Measurements from ENCODE around the gene TCF4.

Gene TCF4

DNA sequence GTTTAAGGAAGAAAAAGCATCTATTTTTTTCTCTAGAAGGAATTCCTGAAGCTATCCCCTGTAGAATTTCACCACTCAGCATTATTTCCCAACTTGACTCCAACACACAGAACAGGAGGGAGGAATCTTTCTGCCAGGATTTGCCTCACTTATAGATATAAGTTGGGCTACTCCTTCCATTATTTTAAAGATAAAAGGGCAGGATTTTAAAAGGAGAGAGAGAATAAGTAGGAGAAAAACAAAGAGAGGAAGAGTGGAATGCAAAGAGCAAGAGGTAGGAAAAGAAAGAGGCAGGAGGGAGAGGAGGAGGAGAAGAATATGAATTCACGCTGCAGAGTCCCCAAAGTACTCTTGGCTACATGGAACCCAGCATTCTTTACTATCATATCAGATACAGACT is 182.5 kb downstream of the TCF4 start:
- 0 out of 2 replicates have a peak overlapping the region, but pooled peaks have one; percentile 29 for H3K27ac ChIP-seq
- TF ChIP-seq EZH2 (IDR thresholded peaks at IDR 0.05) (no peak), FOXP2 (optimal IDR thresholded peaks at IDR 0.05; ENCODE audit: control extremely low read depth, extremely low read length, insufficient read depth) (no peak)

DNA sequence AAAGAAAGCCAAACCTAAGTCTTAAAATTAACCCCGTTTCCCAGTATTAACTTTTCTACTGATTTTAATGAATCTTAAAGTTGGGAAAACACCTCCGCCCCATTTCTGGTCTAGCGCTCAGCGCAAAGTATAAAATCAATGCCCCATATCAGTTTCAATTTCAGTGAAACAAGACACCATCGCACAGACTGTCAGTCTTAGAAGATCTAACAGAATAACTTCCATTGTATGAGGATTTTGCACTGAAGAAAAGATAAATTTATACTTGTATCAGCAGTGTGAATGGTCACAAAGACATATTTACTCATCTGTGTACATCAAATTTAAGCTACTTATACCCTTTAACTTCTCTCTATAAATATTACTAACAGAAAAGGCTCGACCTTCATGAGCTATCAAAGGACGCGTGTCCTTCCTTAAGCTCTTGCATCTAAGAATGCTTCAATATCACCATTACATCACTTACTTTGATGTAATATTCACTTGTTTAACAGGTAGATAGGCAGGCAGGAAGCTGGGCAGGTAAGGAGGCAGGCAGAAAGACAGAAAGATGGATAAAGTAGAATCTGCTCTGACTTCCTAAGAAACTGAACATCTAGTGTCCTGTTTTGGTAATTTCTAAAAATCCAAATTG is 183.0 kb downstream of the TCF4 start:
- no peak for DNase-seq (ENCODE audit: low read depth, low spot score)
- Histone ChIP-seq H3K36me3 (ENCODE audit: insufficient read depth, low read length) (no peaks in the 10 kb centered on the region), H3K9me3 (ENCODE audit: low read depth, low read length) (no peaks in the 10 kb centered on the region), H3K4me3 (no peak overlapping the region), H3K27ac (0 out of 2 replicates have a peak overlapping the region, but pooled peaks have one; percentile 29), H3K9ac (ENCODE audit: insufficient read length) (no peak overlapping the region)
- no peak for TF ChIP-seq EZH2 (IDR thresholded peaks at IDR 0.05)
- TF ChIP-seq POLR2AphosphoS5 (IDR thresholded peaks at IDR 0.05; ENCODE audit: borderline replicate concordance, low read depth, low read length) = no peak
- no peak for TF ChIP-seq FOXP2 (optimal IDR thresholded peaks at IDR 0.05; ENCODE audit: control extremely low read depth, extremely low read length, insufficient read depth)

More for the DNA sequence above, 182.5 kb downstream of the TCF4 start:
- DNase-seq (ENCODE audit: low read depth, low spot score) = no peak
- Histone ChIP-seq H3K9ac (ENCODE audit: insufficient read length) (no peak overlapping the region), H3K4me3 (no peak overlapping the region), H3K36me3 (ENCODE audit: insufficient read depth, low read length) (no peaks in the 10 kb centered on the region), H3K9me3 (ENCODE audit: low read depth, low read length) (no peaks in the 10 kb centered on the region)

DNA sequence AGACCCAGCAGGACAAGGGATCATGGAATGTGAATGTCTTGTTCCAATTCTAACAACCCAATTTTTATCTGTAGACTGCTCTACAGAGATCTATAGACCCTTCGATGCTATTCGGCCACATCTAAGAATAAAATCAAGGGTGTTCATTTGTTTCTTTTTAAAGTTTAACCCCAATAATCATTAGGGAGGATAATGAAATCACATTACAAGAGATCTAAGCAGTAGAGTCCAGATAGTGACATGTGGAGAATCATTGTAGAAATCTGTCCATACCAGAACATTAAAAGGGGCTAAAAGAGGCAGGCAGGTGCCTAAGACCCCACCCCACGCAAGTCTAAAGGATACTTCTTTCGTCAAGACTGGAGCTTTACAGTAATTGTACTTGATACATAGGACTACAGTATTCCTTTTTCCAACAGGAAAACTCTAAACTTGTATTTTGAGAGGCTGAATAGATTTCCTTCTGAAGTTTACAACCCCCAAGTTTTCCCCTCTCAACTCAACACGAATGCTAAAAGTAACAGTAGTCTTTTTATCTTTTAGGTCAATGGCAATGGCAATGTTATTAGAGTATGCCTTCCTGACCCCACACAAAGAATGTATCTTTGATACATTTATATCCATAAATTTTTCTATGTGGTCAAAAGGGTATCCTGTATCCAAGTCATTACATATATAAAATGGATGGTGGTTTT is 183.7 kb downstream of the TCF4 start:
- no peak overlapping the region for H3K9ac ChIP-seq (ENCODE audit: insufficient read length)
- H3K27ac ChIP-seq = no peak overlapping the region
- H3K4me3 ChIP-seq = no peak overlapping the region
- no peak for DNase-seq (ENCODE audit: low read depth, low spot score)
- no peaks in the 10 kb centered on the region for H3K36me3 ChIP-seq (ENCODE audit: insufficient read depth, low read length)
- H3K9me3 ChIP-seq (ENCODE audit: low read depth, low read length) = no peaks in the 10 kb centered on the region
- TF ChIP-seq POLR2AphosphoS5 (IDR thresholded peaks at IDR 0.05; ENCODE audit: borderline replicate concordance, low read depth, low read length) (no peak), EZH2 (IDR thresholded peaks at IDR 0.05) (no peak), FOXP2 (optimal IDR thresholded peaks at IDR 0.05; ENCODE audit: control extremely low read depth, extremely low read length, insufficient read depth) (no peak)

DNA sequence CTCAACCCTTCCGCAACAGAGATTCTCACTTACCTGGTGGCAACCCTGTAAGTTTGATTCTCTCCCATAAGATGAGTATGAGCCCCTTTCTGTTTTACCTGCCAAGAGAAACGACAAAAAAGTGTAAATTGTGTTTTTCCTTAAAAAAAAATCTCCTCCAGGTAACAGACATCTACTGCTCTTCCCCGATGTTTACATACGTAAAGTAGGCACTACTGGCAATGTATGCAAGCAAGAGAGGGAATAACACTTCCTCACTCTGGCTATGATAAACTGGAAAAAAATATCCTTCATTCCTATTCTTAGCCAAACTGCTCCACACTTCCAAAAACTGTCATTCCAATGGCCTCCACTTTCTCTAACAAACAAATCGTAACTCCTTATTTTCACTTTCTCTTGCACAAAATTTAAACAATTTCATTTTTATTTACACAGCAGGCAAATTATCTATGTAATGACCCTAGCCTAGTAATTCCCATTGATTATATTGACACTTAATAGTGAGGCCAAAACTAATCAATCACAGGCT is 184.5 kb downstream of the TCF4 start:
- Histone ChIP-seq H3K9me3 (ENCODE audit: low read depth, low read length) (no peaks in the 10 kb centered on the region), H3K9ac (ENCODE audit: insufficient read length) (no peak overlapping the region), H3K4me3 (peak overlapping the region; percentile 79), H3K36me3 (ENCODE audit: insufficient read depth, low read length) (no peaks in the 10 kb centered on the region), H3K27ac (peak overlapping the region; percentile 89)
- DNase-seq (ENCODE audit: low read depth, low spot score) = no peak
- TF ChIP-seq POLR2AphosphoS5 (IDR thresholded peaks at IDR 0.05; ENCODE audit: borderline replicate concordance, low read depth, low read length) (no peak), FOXP2 (optimal IDR thresholded peaks at IDR 0.05; ENCODE audit: control extremely low read depth, extremely low read length, insufficient read depth) (no peak), EZH2 (IDR thresholded peaks at IDR 0.05) (no peak)

DNA sequence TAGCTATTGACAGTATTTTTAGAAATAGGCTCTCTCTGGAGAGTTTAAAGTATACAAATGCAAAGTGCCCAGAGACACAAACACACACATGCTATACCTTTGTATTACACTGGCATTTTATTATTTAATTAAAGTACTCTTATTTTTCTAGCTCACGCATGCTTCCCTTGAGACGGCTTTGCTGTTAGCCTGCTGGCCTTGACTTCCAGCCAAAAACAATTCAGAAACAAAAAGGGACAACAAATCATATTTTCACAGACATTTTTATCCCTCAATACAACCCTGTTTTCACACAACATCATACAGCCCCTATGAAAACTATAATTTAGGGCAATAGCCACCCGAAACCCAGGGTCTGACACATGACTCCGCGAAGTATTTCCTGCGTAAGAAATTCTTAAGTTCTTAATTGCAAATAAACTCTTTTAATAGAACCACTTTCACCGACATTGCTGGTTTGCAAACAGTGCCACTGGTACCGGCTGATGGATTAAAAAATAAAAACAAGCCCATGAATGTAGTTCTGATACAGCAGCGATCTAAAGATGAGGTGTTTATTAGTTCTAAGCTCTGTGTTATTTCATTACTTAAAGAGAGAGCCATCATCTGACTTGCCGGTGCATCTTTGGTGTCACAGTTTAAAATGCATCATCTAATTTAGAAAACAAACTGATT is 185.1 kb downstream of the TCF4 start:
- Histone ChIP-seq H3K9ac (ENCODE audit: insufficient read length) (peak overlapping the region; percentile 55), H3K4me3 (peak overlapping the region; percentile 79), H3K27ac (peak overlapping the region; percentile 89), H3K9me3 (ENCODE audit: low read depth, low read length) (no peaks in the 10 kb centered on the region), H3K36me3 (ENCODE audit: insufficient read depth, low read length) (no peaks in the 10 kb centered on the region)
- TF ChIP-seq FOXP2 (optimal IDR thresholded peaks at IDR 0.05; ENCODE audit: control extremely low read depth, extremely low read length, insufficient read depth) (no peak), POLR2AphosphoS5 (IDR thresholded peaks at IDR 0.05; ENCODE audit: borderline replicate concordance, low read depth, low read length) (no peak), EZH2 (IDR thresholded peaks at IDR 0.05) (no peak)
- DNase-seq (ENCODE audit: low read depth, low spot score) = no peak

DNA sequence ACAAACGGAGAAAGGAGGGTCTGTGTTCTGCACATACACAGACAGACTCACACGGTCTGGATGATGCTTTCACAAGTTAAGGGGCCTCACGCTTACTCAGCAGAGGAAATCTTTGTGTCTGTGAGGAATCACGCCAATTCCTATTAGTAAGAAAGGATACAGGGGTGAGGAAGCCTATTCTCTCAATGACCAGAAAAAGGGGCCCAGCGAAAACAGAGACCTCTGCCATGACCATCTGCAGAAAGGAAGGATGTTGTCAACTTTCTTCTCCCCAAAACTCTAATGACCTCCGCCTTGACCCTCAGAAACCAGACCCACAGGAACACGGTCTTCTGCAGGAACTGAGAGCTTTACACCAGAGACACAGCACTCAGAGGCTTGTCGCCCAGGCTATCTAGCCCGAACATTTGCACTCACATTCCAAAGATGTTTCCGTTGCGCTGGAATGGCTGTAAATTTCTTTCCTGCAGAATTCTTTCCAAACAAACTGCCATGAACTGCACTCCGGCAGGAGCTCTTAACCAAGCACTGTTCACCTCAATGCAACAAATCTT is 186.3 kb downstream of the TCF4 start:
- no peak for DNase-seq (ENCODE audit: low read depth, low spot score)
- no peak for TF ChIP-seq EZH2 (IDR thresholded peaks at IDR 0.05)
- no peak for TF ChIP-seq POLR2AphosphoS5 (IDR thresholded peaks at IDR 0.05; ENCODE audit: borderline replicate concordance, low read depth, low read length)
- TF ChIP-seq FOXP2 (optimal IDR thresholded peaks at IDR 0.05; ENCODE audit: control extremely low read depth, extremely low read length, insufficient read depth) = no peak
- Histone ChIP-seq H3K4me3 (peak overlapping the region; percentile 79), H3K9me3 (ENCODE audit: low read depth, low read length) (no peaks in the 10 kb centered on the region), H3K27ac (peak overlapping the region; percentile 89), H3K36me3 (ENCODE audit: insufficient read depth, low read length) (no peaks in the 10 kb centered on the region), H3K9ac (ENCODE audit: insufficient read length) (peak overlapping the region; percentile 55)

DNA sequence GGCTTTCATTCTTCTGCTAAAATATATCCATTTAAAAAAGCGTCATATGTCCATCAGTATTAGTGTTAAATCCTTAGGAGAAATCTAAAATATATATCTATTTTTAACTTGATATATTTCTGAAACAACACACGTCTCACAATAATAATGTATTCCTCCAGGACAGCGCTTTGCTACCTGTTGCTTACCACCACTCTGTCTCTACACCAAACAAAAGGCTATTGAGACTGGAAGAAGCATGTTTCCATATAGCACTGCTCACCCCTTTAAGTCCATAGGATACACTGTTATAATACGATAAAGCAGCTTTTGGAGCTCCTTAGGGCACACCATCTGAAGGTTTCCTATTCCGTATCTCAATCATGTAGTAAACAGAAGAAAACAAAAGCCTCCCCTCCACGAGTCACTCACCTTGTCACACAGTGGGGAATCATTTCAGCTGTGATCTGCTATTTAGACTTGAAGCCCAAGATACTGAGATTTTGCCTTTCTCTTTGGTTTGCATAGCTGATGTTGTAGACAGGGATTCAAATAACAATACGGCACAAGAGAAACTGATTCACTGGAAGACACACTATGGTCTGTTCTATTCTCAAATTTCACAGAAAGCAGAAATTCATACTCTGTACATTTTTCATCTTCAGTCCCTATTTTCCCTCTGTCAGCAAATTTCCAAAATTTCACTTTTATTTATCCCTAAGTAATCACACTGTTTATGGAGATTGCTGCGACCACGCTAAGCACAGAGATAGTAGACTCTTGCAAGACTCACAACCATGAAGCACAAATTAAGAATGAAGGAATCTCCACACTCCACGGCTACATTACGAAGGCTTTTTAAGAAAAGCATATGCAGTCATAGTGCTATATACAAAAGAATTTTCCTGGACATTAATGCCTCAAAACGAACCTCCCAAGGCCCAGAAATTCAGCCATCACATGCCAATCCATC is 187.1 kb downstream of the TCF4 start:
- Histone ChIP-seq H3K36me3 (ENCODE audit: insufficient read depth, low read length) (no peaks in the 10 kb centered on the region), H3K4me3 (peak overlapping the region; percentile 79), H3K9me3 (ENCODE audit: low read depth, low read length) (no peaks in the 10 kb centered on the region), H3K27ac (peak overlapping the region; percentile 89), H3K9ac (ENCODE audit: insufficient read length) (peak overlapping the region; percentile 45)
- TF ChIP-seq FOXP2 (optimal IDR thresholded peaks at IDR 0.05; ENCODE audit: control extremely low read depth, extremely low read length, insufficient read depth) (no peak), POLR2AphosphoS5 (IDR thresholded peaks at IDR 0.05; ENCODE audit: borderline replicate concordance, low read depth, low read length) (no peak), EZH2 (IDR thresholded peaks at IDR 0.05) (no peak)
- DNase-seq (ENCODE audit: low read depth, low spot score) = no peak
